Panc1 (cell line): ENCODE data around the gene ZNF512B. TPM values are rescaled to one million over a fixed set of nuclear protein-coding genes. Genes with fewer than 3 reads are reported as not detected.

Experiments
- ATAC-seq: fragments of 200-7000 bp; cut with Tn5 transposase; 2 replicates; pipeline ENCODE4 v1.9.1; 2020; ENCODE audit warnings: mild to moderate bottlenecking, moderate library complexity
- BruUV-seq: library from RNA; stranded (reverse); fragments of 400-500 nt; replicated peaks from 2 replicates; lab custom pipeline; 2021; lab: Mats Ljungman, UMichigan
- CTCF ChIA-PET: fragments of 300-600 bp; sonication (Branson Sonifier 250); formaldehyde crosslinking; loops from one replicate; lab custom pipeline; 2022; ENCODE audit warnings: antibody characterized with exemption; lab: Charles Lee
- POLR2A ChIA-PET: fragments of 300-600 bp; sonication (Branson Sonifier 250); formaldehyde crosslinking; loops from one replicate; lab custom pipeline; 2022; ENCODE audit warnings: antibody characterized with exemption; lab: Charles Lee
- DNase-seq: peaks from one replicate; pipeline ENCODE4 v3.0.0-alpha.2; 2010; ENCODE audit warnings: low read depth, low spot score
- H3K27ac ChIP-seq: 2 replicates; pipeline ENCODE4 v1.5.1; 2011; ENCODE audit warnings: mild to moderate bottlenecking, low read length, inconsistent platforms
- H3K27me3 ChIP-seq: fragments of 200-500 bp; sonication (Bioruptor generic); 2 replicates; pipeline ENCODE4 v1.6.0; 2014; ENCODE audit warnings: low read length, inconsistent platforms; ENCODE audit not compliant: control insufficient read depth, insufficient read depth
- H3K36me3 ChIP-seq: fragments of 200-500 bp; sonication (Bioruptor generic); 2 replicates; pipeline ENCODE4 v1.5.1; 2014; ENCODE audit warnings: inconsistent platforms, mild to moderate bottlenecking, low read length, moderate library complexity; ENCODE audit not compliant: control insufficient read depth, insufficient read depth
- H3K4me1 ChIP-seq: 2 replicates; pipeline ENCODE4 v1.5.1; 2011; ENCODE audit warnings: inconsistent platforms, mild to moderate bottlenecking, low read length, moderate library complexity; ENCODE audit not compliant: control insufficient read depth, insufficient read depth
- H3K4me3 ChIP-seq, 2 experiments: 2 replicates each; pipeline ENCODE4 v1.5.1; 2011 to 2012; ENCODE audit warnings: low read depth in 2 of 2, low read length in 2 of 2, mild to moderate bottlenecking in 2 of 2, inconsistent platforms in 1 of 2, moderate library complexity in 1 of 2
- H3K9me3 ChIP-seq: fragments of 200-500 bp; sonication (Bioruptor generic); 2 replicates; pipeline ENCODE4 v1.5.1; 2014; ENCODE audit warnings: low read depth, mild to moderate bottlenecking, inconsistent platforms, low read length, moderate library complexity; ENCODE audit not compliant: control insufficient read depth, insufficient read depth
- POLR2AphosphoS5 ChIP-seq: IDR thresholded peaks from 2 replicates; pipeline ENCODE4 v1.6.1; 2012; ENCODE audit warnings: mild to moderate bottlenecking, low read depth, low read length, moderate library complexity
- REST ChIP-seq, 2 experiments: IDR thresholded peaks; 2 replicates each; pipeline ENCODE4 v1.6.1; 2011 to 2012; ENCODE audit warnings: low read depth in 2 of 2, control low read depth in 1 of 2, low read length in 1 of 2, mild to moderate bottlenecking in 1 of 2, moderate library complexity in 1 of 2; ENCODE audit not compliant: insufficient read depth in 1 of 2
- SIN3A ChIP-seq: IDR thresholded peaks from 2 replicates; pipeline ENCODE4 v1.6.1; 2012; ENCODE audit warnings: low read depth, mild to moderate bottlenecking, low read length, moderate library complexity, borderline replicate concordance; ENCODE audit not compliant: insufficient read depth
- TCF7L2 ChIP-seq: IDR thresholded peaks from 2 replicates; pipeline ENCODE4 v1.6.1; 2011; ENCODE audit warnings: mild to moderate bottlenecking, low read depth, low read length, inconsistent platforms
- in situ Hi-C: cut with HindIII; loops from 2 replicates; pipeline ENCODE4 v1.10.0; 2016; ENCODE audit warnings: low sequenced_read_pairs, low pct_unique_long_range_greater_than_20kb
- intact Hi-C: fragments of 100-400 bp; cut with micrococcal nuclease; formaldehyde crosslinking; loops from one replicate; pipeline ENCODE4 v1.10.0; 2022; ENCODE audit not compliant: unreplicated experiment
- total RNA-seq: library from RNA; stranded (reverse); gene quantifications from one replicate; pipeline ENCODE4 v1.2.1, GENCODE V29; 2021; ENCODE audit not compliant: unreplicated experiment
- TF ChIP-seq, protein P1 (sequence below): fragments of 450-650 bp; IDR thresholded peaks from 2 replicates; pipeline ENCODE4 v1.5.1; 2017; ENCODE audit warnings: mild to moderate bottlenecking

ZNF512B gene
- total RNA-seq, 1 experiment from 2014 or later, result 17.9 TPM

- Histone ChIP-seq H3K27ac (no peak overlapping the region), H3K4me3 (no peak overlapping the region), H3K36me3 (no peaks in the 10 kb centered on the region; the same call in 1 of the 2 replicates), H3K4me1 (peaks cover 37% of the 10 kb centered on the region), H3K27me3 (no peaks in the 10 kb centered on the region), H3K9me3 (no peaks in the 10 kb centered on the region)
- POLR2A ChIA-PET, result no interaction called here
- CTCF ChIA-PET, result no interaction called here
- TF ChIP-seq REST (IDR thresholded peaks at IDR 0.05; ENCODE audit: insufficient read depth in 1 of 2, low read depth in 2 of 2, low read length in 1 of 2) (no peak), SIN3A (no peak), POLR2AphosphoS5 (no peak), TCF7L2 (no peak)
- TF ChIP-seq, protein P1, sequence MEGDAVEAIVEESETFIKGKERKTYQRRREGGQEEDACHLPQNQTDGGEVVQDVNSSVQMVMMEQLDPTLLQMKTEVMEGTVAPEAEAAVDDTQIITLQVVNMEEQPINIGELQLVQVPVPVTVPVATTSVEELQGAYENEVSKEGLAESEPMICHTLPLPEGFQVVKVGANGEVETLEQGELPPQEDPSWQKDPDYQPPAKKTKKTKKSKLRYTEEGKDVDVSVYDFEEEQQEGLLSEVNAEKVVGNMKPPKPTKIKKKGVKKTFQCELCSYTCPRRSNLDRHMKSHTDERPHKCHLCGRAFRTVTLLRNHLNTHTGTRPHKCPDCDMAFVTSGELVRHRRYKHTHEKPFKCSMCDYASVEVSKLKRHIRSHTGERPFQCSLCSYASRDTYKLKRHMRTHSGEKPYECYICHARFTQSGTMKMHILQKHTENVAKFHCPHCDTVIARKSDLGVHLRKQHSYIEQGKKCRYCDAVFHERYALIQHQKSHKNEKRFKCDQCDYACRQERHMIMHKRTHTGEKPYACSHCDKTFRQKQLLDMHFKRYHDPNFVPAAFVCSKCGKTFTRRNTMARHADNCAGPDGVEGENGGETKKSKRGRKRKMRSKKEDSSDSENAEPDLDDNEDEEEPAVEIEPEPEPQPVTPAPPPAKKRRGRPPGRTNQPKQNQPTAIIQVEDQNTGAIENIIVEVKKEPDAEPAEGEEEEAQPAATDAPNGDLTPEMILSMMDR, result no peak
- ATAC-seq, result no peak
- in situ Hi-C loops, result no loop called here
- intact Hi-C loops, result no loop called here
- no TSS peak for BruUV-seq
- DNase-seq, result no peak
Measured at GRCh38 chr20:63945031-63945658, 24.6 kb downstream of the ZNF512B start.

DNA sequence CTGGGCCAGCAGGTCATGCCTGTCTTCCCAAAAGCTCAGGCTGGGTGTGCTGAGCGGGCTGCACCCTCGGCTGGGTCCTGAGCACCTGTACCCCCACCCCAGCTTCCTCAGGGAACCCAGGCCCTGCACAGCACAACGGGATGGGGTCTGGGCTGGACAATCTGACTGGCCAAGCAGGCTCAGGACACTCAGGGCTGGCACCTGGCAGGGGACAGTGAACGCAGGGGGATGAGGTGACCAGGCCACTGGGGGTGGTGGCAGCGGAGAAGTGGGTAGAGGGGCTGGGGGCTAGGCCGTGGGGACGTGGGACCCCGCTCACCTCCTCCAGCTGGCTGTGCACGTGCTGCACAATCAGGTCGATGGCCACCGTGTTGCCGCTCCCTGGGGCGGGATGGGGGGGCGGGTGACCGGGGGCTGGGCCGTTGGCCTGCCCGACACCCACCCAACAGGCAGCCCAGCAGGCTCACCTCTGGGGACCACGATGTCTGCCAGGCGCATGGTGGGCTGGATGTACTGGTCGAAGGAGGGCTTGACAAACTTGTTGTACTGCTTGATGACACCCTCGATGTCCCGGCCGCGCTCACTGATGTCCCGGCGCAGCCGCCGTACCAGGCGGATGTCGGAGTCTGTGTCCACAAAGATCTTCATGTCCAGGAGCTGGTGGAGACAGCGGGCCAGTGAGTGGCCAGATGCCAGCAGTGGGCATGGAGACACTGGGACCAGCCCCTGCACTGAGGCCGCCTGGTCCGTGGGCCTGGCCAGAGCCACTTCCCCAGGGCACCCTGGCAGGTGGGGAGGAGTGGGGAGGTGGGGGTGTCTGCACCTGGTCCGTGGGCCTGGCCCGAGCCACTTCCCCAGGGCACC lies 25.4 kb downstream of the ZNF512B start:
- in situ Hi-C loops (no loop called here), intact Hi-C loops (no loop called here)
- ATAC-seq (no peak), DNase-seq (no peak)
- Histone ChIP-seq H3K4me3 (no peak overlapping the region), H3K9me3 (no peaks in the 10 kb centered on the region), H3K36me3 (no peaks in the 10 kb centered on the region; the same call in 1 of the 2 replicates), H3K27ac (no peak overlapping the region), H3K27me3 (no peaks in the 10 kb centered on the region), H3K4me1 (peaks cover 28% of the 10 kb centered on the region)
- ChIA-PET POLR2A (no interaction called here), CTCF (no interaction called here)
- TF ChIP-seq REST (IDR thresholded peaks at IDR 0.05; ENCODE audit: insufficient read depth in 1 of 2, low read depth in 2 of 2, low read length in 1 of 2) (no peak), POLR2AphosphoS5 (no peak), SIN3A (no peak), TCF7L2 (no peak)
- TF ChIP-seq, protein P1, result no peak
- no TSS peak for BruUV-seq
